ENCODE data around the gene BATF.
A peak's percentile ranks its signal among the peaks of the same experiment; 100 is the strongest.

Gene BATF

DNA sequence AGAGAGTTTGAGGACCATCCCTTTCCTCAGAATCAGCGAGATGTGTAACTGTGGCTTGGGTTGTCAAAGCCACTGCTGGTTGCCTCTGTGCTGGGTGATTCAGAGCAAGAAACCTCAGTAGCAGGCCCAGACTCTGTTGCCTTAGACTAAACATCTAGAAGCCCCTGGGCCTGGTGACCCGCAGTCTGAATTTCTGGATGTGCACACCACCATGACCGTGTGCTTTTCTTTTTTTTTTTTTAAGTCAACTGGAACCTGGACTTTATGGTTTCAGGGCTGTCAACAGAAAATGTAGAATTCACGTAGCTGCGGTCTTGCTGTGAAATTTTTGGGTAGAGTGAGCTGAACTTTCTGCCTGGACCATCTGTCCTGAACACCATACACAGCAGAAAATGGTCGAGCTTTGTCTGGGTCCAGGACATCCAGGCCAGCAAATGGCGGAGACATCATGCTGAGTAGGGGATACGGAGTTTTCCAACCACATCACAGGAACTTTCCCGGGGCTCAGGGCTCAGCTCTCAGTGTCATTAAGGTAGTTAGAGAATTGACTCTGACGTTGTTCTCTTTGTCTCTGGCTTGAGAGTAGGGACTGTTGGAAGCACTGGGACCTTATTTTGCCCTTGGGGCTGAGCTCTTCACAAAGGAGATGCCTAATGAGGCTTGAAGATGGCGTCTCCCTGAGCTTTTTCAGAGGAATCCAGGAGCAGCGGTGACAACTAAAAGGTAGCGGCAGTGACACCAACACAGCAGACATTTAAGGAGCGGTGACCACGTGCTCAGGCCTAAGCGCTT lies 23.0 kb upstream of the BATF start:
- DNase-seq (ENCODE audit: low read depth in 1 of 2, low spot score in 1 of 2) = no peak

DNA sequence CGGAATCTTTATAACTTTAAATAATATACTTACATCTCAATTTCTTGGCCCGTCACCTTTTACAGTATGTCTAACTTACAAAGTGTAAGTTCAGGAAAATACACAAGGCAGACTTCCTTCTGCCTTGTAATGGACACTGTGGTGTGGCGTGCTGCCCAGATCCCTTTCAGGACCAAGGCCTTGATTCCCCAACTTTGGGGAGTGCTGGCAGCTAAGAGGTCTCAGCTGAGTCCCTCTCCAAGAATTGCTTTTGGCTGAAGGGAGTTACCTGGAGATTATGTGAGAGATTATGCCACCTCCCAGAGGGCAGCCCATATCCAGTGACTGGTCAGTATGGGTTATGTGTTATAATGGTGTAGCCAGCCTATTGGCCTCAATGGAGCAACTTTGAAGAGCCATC lies 21.2 kb upstream of the BATF start:
- no peak for DNase-seq (ENCODE audit: low read depth in 1 of 2, low spot score in 1 of 2)

- no peak for DNase-seq (ENCODE audit: low read depth in 1 of 2, low spot score in 1 of 2)
Observed at GRCh38 chr14:75504411-75504810, 17.9 kb upstream of the BATF start.

GRCh38 chr14:75506930-75507329 lies 15.3 kb upstream of the BATF start:
- DNase-seq (ENCODE audit: low read depth in 1 of 2, low spot score in 1 of 2) = no peak

- DNase-seq (ENCODE audit: low read depth in 1 of 2, low spot score in 1 of 2) = no peak
Observed at GRCh38 chr14:75510547-75510946, 11.7 kb upstream of the BATF start.

- no peak for DNase-seq (ENCODE audit: low read depth in 1 of 2, low spot score in 1 of 2)
Observed at GRCh38 chr14:75511201-75511600, 11.1 kb upstream of the BATF start.

- no peak for DNase-seq (ENCODE audit: low read depth in 1 of 2, low spot score in 1 of 2)
Observed at GRCh38 chr14:75513911-75514672, 8.2 kb upstream of the BATF start.

DNA sequence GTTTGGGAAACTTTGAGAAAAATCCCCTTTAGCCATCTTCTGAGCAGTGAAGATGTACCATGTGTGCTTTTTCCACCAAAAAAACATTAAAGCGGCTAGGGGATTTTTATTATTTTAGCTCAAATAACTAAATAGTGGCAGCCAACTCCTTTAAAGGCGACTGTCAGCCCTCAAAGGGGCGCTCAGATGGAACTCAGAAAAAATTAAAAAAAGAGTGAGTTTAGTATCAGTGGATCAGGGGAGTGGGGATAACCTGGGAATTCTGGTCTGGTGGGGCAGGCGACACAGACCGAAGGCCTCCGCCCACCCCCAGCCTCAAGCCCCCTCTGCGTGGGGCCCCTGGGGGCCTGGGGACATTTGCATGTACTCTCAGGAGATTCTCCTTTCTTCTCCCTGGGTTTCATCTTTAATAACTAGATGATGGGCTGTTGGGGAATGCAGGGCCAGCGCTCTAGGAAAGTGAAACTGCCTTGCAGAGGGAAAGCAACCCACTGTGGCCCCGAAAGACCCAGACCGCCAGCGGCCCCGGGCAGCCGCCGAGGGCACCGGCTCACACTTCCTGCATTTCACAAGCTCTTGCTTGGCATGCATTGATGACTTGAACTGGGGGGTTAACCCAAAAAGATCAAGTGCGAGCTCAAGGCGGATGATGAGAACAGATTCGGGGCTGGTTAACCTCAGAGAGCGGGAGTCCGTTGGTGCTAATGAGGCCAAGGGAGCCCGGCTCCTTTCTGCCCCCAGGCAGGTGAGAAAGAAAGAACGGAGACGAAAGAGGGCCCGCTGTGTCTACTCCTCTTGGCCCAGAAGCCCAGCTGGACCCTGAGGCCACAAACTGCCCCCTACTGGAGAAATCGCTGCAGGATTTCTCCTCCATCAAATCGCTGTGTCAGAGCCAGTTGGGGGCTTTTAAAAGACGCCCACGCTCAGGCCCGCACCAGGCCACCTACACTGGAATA lies 7.3 kb upstream of the BATF start:
- DNase-seq (ENCODE audit: low read depth in 1 of 2, low spot score in 1 of 2) = peak in 1 of 2 donors; percentile 30

DNA sequence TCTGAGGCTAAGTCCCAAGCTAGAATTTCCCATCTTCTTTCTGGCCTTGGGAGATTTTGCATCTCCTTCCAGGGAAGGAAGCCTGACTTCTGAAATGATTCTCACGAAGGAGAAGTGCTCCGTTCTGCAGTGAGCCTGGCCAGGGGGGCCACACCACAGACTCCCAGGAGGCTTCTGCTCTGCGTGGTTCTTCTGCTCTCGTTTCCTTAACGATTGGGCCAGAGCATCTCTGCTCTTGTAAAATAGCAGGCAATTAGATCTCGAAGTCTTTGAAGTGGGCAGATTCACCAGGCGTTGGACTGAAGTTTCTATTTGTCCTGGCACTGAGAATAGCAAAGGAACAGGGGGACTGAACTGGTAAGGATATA lies 6.7 kb upstream of the BATF start:
- no peak for DNase-seq (ENCODE audit: low read depth in 1 of 2, low spot score in 1 of 2)

DNA sequence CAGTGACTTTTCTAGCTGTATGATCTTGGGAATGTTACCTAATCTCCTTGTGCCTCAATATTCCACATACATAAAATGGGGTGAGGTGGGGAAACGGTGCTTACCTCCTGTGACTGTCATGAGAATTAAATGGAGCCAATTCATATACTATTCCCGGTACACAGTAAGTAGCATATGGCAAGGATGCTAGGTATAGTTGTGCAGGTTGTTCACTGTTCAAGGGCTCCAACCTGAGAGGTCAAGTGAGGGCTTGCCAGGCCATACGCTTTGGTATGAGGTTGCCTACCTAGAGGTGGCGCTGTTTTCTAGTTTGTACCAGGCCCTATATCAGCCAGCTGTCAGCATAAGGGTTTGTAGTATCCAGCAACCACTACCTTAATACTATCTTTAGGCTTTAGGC lies 3.6 kb upstream of the BATF start:
- no peak for DNase-seq (ENCODE audit: low read depth in 1 of 2, low spot score in 1 of 2)

- no peak for DNase-seq (ENCODE audit: low read depth in 1 of 2, low spot score in 1 of 2)
Observed at GRCh38 chr14:75519394-75519793, 2.9 kb upstream of the BATF start.

- DNase-seq (ENCODE audit: low read depth in 1 of 2, low spot score in 1 of 2) = no peak
Observed at GRCh38 chr14:75519826-75520728, 2.2 kb upstream of the BATF start.

DNA sequence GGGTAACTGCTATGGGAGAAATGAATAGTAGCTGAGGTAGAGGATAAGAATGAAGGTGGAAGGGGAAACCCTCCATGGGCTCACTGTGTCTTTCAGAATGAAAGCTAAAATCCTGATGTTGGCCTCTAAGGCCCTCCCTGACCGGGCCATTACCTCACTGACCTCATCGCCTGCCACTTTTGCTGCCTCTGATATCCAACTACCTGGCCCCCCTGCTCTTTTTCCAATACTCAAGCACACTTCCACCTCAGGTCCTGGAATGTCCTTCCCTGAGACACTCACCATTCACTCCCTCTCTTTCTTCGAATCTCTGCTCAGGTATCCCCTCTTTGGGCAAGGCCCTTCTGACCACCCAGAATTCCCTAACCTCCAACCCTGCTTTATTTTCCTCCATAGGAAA lies 1.4 kb upstream of the BATF start:
- no peak for DNase-seq (ENCODE audit: low read depth in 1 of 2, low spot score in 1 of 2)

GRCh38 chr14:75521415-75522199 lies 662 bp upstream of the BATF start:
- DNase-seq (ENCODE audit: low read depth in 1 of 2, low spot score in 1 of 2) = no peak

GRCh38 chr14:75522983-75523318 lies 682 bp downstream of the BATF start:
- no peak for DNase-seq (ENCODE audit: low read depth in 1 of 2, low spot score in 1 of 2)

DNA sequence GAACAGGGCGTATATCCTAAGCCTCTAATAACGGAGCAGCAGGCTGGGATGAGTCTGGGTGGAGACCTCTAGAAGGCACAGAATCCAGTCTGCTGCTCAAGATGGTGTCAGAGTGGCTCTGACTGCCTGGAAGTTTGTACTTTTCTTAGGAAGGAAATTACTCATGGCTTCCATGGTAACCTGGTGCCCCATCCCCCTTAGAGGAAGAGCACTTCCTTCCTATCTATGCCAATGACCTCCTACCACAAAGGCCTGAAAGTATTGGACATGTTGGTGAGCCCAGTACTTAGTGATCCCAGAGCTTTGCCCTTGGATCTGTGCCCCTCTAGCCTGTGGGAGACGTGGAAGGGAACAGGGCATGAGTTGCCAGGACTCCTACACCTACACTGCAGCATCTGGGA lies 1.5 kb downstream of the BATF start:
- DNase-seq (ENCODE audit: low read depth in 1 of 2, low spot score in 1 of 2) = no peak

DNA sequence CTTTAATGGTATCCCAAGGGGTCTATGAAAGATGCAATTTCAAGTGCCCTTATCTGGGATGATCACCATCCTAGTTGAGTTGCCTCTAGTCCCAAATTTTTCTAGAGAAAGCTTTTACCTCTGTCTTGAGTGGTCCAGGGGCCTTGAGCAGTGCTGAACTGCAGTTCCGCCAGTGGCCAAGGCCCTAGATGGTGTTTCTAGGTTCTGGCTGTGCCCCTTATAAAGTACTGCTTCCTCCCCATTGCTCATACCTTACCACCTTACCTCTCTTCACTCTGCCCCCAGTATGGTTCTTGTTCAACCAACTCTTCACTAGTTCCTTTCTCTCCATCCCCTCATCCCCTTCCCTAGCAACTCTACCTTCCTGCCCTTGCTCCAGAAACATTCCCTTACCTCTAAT lies 3.7 kb downstream of the BATF start:
- no peak for DNase-seq (ENCODE audit: low read depth in 1 of 2, low spot score in 1 of 2)

DNA sequence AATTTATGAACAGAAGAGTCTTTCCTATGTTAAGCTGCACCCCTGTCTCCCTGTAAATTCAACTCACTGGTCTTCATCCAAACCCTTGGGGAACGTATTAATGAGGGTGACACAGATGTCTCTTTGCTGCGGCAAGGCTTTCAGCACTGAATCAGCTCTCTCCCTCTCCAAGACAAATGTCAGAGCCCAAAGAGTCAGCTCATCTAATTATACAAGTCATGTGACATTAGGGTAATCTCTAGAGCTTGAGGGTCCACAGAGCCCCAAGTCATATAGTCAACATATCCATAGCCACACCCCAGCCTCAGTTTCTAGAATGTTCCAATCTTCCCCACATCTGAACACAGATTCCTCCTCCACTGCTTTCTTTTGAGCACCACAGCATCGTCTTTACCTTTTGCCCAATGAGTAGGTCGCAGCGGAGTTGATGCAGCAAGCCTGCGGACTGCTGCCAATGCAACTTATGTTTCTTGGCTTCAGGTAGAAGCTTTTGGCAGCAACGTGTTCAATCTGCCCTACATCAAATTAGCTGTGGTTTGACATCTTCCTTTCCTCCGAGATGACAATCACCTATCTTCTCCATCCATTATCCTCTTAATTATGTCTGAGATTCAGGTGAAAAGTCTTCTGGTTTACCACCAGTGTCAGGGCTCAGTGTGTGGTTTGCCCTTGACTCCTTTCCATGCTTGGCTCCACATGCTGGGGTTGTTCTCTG lies 5.3 kb downstream of the BATF start:
- DNase-seq (ENCODE audit: low read depth in 1 of 2, low spot score in 1 of 2) = no peak

GRCh38 chr14:75531256-75531655 lies 9.0 kb downstream of the BATF start:
- DNase-seq (ENCODE audit: low read depth in 1 of 2, low spot score in 1 of 2) = no peak

All from activated T-helper 1 cell treated with anti-CD3 and anti-CD28 coated beads, Interleukin-2, amount 50 U/mL, for 16 hours (primary cell).